HG03565 (cell line): ENCODE results near the gene SPTLC2.

Experiments used
- ATAC-seq: cut with Tn5 transposase; IDR thresholded peaks from one replicate; pipeline ENCODE4 v1.9.1; 2021; ENCODE audit warnings: mild to moderate bottlenecking, moderate library complexity; ENCODE audit not compliant: unreplicated experiment

SPTLC2 gene

DNA sequence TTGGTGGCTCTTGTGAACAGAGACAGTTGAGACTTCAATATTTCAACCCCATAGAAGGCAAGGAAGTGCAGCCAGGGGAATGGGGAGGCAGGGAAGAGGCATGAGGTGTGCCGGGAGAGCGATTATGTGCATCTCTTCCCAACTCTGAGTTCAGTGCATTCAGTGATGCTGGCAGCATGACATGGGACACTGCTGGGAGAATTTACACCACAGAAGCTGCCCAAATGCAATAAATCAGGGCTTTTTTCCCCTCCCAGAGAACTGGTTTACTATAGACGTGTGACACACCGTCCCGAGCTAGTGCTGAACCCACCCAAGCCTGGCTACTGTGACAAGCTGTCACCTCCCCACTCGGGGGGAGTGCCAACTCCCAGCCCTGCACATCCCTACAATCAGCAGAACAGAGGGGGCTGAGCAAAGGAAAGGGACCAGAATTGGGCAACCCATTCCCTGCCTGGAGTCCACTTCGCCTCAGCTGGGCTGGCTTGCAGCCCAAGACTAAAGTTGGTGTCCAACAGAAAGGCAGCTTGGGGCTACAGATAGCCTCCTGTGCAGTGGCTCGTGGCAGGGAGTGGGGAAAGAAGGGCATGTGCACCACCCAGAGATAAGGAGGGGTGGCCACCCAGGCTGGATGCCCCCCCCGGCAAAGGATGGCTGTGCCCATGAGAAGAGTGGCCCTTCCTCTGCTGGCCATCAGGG, 141.8 kb downstream of the SPTLC2 start:
- ATAC-seq = no peak

DNA sequence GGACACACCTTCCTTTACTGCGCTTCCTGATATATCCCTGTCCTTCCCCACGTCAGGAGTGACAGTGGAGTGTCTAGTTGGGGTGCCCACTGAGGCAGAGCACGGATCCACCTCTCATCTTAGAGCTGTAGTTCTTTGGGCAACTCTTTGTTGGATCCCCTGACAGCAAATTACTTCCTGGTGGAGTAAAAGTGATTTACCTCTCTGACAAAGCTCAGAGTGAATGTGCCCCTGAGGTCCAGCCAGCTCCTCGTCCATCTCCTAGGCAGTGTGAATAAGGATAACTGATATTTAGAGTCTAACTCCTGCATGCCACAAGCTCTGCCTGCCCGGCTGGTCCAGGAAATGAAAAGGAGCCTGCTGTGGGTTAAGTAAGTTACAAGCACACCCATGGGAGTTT, 142.5 kb downstream of the SPTLC2 start:
- ATAC-seq = no peak

DNA sequence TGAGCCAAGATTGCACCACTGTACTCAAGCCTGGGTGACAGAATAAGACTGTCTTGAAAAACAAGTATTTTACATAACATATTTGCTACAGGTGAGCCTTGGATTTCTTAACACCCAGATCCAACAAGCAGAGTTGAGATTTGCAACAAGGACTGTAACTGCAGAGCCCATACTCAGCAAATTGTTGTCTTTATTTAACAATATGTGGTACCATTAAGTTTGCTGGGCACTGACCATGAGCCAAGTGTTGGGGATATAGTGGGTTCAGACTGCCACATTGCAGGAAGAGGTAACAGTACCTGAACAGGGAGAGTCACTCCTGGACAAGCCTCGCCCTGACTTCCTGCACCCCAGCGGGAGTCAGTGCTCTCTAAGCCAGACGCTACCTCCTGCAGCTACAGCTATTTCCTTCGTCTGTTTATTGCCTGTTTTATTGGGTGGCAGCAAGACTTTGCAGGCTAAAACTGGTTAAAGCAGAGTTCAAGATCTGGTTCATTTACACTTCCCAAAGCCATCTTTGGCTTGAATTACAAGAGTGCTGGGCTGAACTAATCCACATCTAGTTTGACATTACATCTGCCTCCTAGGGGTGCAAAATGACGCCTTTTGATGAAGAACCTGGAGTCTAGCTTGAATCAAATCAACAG, 146.1 kb downstream of the SPTLC2 start:
- ATAC-seq = no peak

DNA sequence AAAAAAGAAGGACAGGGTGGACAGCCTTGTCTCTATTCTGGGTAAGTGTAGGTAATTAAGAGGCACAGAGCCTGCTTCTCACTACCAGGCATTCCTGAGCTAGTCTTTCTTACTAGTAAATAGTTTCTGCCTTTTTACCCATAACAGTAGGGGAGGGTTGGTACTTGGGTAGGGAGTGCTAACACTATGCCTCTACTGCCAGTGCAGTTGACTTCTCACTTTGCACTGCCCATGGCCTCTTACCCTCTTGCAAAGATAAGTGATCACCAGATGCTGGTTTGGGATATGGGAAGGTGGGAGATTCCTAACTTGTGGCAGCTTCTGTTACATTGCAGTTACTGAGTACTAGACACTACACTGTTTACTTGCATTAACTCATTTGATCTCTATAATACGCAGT, 146.9 kb downstream of the SPTLC2 start:
- ATAC-seq = no peak

DNA sequence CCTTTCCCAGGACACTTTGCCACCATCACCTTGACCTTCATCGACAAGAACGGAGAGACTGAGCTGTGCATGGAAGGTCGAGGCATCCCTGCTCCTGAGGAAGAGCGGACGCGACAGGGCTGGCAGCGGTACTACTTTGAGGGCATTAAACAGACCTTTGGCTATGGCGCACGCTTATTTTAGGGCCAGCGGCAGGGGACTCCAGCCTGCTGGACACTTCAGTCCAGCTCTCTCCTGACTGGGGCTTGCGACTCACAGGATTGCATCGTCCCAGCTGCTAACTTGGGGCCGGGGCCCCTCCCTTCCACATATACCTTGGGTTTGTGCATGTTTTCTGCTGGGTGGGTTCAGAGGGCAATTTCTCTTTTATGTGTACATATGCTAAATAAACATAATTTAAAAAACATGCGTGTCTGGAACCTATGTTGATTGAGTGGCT, 147.4 kb downstream of the SPTLC2 start:
- no peak for ATAC-seq

DNA sequence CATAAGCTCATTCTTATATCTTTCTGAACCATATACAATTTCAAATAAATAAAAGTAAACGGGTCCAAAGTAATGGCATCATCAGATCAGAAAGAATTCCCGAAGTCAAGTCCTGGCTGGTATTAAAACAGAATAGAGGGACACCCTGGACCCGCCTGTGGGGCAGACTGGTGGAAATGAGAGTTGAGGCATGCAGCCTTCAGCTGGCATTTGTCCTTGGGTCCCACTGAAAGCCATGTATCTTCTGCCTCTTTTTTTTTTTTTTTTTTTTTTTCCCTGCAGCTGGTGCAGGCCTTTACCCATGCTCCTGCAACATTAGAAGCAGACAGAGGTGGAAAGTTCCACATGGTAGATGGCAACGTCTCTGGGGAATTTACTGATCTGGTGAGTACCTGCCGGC, 148.6 kb downstream of the SPTLC2 start:
- no peak for ATAC-seq

DNA sequence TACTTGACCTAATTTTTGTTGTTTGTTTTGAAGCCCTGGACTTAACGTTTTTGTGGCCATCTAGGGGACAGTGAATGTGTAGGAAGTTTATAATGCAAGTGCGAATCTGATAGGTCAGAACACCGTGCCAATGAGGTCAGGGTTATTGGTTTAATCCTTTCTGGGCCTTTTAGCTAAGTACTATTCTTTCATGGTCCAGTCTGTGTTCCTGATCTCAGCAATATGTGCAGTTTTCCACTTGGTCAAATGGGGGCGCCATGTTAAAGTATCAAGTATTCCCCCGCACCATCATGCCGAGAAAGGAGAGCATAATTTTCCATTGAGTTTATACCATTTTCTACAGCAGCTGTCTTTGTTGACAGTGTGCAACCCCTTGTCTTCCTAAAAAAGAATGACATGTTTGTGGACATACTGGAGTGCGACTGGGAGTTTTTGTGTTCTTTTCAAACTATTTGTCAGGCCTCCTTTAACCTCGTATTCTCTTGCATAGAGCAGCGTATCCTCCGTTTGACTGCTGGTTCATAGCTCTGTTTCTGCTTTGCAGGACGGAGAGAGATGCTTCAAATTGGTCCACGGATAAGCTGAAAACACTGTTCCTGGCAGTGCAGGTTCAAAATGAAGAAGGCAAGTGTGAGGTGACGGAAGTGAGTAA, 157.2 kb downstream of the SPTLC2 start:
- no peak for ATAC-seq

DNA sequence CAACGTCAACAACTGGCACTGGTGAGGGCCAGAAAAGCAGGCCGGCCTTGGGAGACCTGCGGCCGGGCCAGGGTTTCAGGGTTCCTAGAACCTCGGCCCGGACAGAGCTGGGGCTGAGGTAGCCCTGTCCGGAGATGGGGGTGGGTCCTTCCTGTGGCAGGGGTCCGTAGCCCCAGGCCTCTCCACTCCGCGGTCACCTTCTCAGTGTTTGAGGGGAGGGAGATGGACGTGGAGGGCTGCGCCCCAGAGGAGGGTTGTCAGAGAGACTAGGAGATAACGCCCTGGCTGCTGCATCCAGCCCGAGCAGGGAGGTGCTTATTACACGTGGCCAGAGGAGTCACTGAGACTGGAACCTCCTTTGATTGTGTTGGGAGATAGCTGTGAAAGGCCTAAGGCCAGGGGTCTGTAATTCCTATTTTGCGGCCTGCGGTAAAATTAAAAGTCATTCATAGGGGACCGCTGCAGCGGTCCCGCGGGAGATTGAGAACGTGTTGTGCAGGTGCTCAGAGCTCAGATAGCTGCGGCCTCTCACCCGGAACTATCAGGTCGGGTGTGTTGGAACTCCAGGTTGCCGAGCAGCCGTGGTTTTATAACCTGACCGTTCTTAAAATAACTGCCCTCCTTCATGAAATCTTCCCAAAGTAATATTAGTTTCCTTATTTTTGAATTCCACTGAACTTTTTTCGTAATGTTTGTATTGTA, 158.0 kb downstream of the SPTLC2 start:
- peak; percentile 3 for ATAC-seq

DNA sequence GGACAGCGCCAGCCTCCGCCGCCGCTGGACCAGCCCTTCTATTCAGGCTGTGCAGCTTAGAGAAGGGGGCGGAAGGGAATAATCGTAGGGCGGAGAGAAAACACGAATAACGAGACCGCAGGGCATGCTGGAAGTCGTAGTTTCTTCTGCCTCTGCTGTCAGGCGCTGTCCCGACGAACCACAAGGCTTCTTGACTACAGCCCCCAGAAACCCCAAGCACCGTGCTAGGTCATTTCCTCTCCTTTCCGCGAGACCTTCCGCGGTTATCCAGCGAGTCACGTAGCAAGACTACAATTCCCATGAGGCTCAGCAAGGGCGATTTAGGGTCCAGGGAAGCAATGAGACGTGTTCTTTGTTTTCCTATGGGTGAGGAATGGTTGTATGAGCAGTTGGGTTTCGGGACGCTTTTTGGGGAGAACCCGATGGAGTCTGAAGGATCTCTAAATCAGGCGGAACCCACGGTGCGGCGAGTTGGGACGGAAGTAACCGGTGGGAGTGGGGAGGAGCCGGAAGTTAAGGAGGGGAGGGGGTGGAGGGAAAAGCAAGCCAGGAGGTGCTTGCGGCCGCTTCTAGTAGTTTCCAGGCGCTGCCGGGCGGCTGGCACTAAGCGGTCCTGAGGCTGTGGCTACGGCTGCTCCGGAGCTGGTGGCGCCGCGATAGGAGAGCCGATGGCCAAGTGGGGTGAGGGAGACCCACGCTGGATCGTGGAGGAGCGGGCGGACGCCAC, 158.8 kb downstream of the SPTLC2 start, which contains the start of the genes AHSA1 and VIPAS39:
Gene AHSA1, plus strand, starts transcription at position 572 of the 727 bp plus-strand sequence. Its CDS starts 97 bp downstream, at position 669.
Gene VIPAS39, minus strand, starts transcription at position 80 of the 727 bp plus-strand sequence. CDS start 3,499 bp downstream, outside the sequence.
- peak; percentile 88 for ATAC-seq

DNA sequence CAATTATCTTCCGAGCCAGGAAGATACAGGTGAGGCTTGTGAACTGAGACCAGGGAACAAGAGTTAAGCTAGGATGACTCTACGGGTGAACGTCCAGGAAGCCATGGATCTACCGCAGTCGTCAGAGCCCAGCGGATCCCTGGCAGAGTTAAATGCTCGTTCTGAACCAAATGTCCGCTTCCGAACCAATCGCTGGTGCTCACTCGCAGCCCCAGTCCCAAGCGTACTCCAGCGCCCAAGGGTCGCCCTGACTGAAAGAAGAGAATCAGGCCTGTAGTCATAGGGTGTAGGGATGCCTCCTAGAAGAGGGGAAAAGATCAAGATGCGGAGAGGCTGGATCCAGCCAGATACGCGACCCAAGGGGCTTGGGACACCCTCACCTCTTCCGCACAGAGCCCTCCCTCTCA, 159.3 kb downstream of the SPTLC2 start:
- no peak for ATAC-seq
